HepG2 (cell line): ENCODE measurements around the gene NEURL2. TPM values are rescaled to one million over a fixed set of nuclear protein-coding genes. Genes with fewer than 3 reads are reported as not detected.

ENCODE experiments used
- ATAC-seq: fragments of 200-7000 bp; cut with Tn5 transposase; 3 replicates; pipeline ENCODE4 v1.9.1; 2020; ENCODE audit warnings: mild to moderate bottlenecking, moderate library complexity
- BruUV-seq: library from RNA; stranded (reverse); fragments of 400-500 nt; replicated peaks from 2 replicates; lab custom pipeline; 2021; lab: Mats Ljungman, UMichigan
- CTCF ChIA-PET: fragments of 300-600 bp; formaldehyde crosslinking; extraction: SDS; loops from one replicate; lab custom pipeline; 2021; ENCODE audit warnings: low total read pairs, inconsistent platforms, low intra/inter-chr PET ratio; lab: Yijun Ruan, JAX
- POLR2A ChIA-PET: fragments of 350-600 bp; sonication (Branson Sonifier 250); formaldehyde crosslinking; loops from one replicate; lab custom pipeline; 2020; ENCODE audit warnings: antibody characterized with exemption, inconsistent platforms; lab: Yijun Ruan, JAX
- DNase-seq: peaks from one replicate; pipeline ENCODE4 v3.0.0-alpha.2; 2015; ENCODE audit warnings: low spot score
- FAIRE-seq: peaks from 3 replicates; lab custom pipeline; 2011; peaks lifted over from hg19 to GRCh38; lab: Jason Lieb, UNC
- H2AFZ ChIP-seq: one replicate; pipeline ENCODE4 v1.6.1; 2011; ENCODE audit warnings: low read length, inconsistent platforms
- H3K27ac ChIP-seq: fragments of 300-600 bp; 3 replicates; pipeline ENCODE4 v1.8.0; 2011; ENCODE audit warnings: mixed run types, mild to moderate bottlenecking, mixed read lengths, low read length, inconsistent platforms; ENCODE audit not compliant: insufficient read depth; ENCODE audit errors: extremely low read length
- H3K27me3 ChIP-seq, 2 experiments: fragments of 200-600 bp in 1 of 2; 2 replicates in 1 of 2; 3 replicates in 1 of 2; pipeline versions ENCODE4 v1.6.0 to v1.8.0; 2011; ENCODE audit warnings: low read length in 2 of 2, mild to moderate bottlenecking in 2 of 2, moderate library complexity in 2 of 2, inconsistent platforms in 1 of 2; ENCODE audit not compliant: insufficient read depth in 2 of 2, control insufficient read depth in 1 of 2
- H3K36me3 ChIP-seq, 2 experiments: fragments of 200-600 bp in 1 of 2; replicated peaks in 1 of 2; 2 replicates in 1 of 2; 3 replicates in 1 of 2; pipeline versions ENCODE4 v1.5.1 to v1.8.0; 2011; ENCODE audit warnings: low read length in 2 of 2, inconsistent platforms in 1 of 2; ENCODE audit not compliant: insufficient read depth in 2 of 2, control insufficient read depth in 1 of 2
- H3K4me1 ChIP-seq: 2 replicates; pipeline ENCODE4 v1.5.1; 2012; ENCODE audit warnings: low read length, inconsistent platforms; ENCODE audit not compliant: insufficient read depth
- H3K4me2 ChIP-seq: 2 replicates; pipeline ENCODE4 v1.6.0; 2011; ENCODE audit warnings: low read depth, low read length, inconsistent platforms
- H3K4me3 ChIP-seq, 3 experiments: fragments of 200-600 bp in 1 of 3; sonication (generic), shearing (Covaris generic) in 1 of 3; replicated peaks in 1 of 3; 2 replicates each; pipeline ENCODE4 v1.5.1; 2011 to 2016; ENCODE audit warnings: low read length in 3 of 3, inconsistent platforms in 2 of 3, low read depth in 2 of 3, mild to moderate bottlenecking in 2 of 3, control low read depth in 1 of 3, mixed read lengths in 1 of 3; ENCODE audit not compliant: insufficient read depth in 1 of 3
- H3K79me2 ChIP-seq: one replicate; pipeline ENCODE4 v1.6.1; 2011; ENCODE audit warnings: low read length, inconsistent platforms; ENCODE audit not compliant: insufficient read depth
- H3K9ac ChIP-seq: 2 replicates; pipeline ENCODE4 v1.6.0; 2011; ENCODE audit warnings: mild to moderate bottlenecking, low read depth, low read length, inconsistent platforms; ENCODE audit not compliant: insufficient read depth
- H3K9me3 ChIP-seq: 2 replicates; pipeline ENCODE4 v1.5.1; 2012; ENCODE audit warnings: mild to moderate bottlenecking, low read length
- H4K20me1 ChIP-seq: 2 replicates; pipeline ENCODE4 v1.6.0; 2011; ENCODE audit warnings: inconsistent platforms, mild to moderate bottlenecking, low read length, moderate library complexity; ENCODE audit not compliant: insufficient read depth
- CBFB ChIP-seq: sonication (generic); formaldehyde crosslinking; IDR thresholded peaks from 2 replicates; pipeline ENCODE4 v1.4.0; 2020; ENCODE audit warnings: missing genetic modification reagents
- MTA1 ChIP-seq: sonication (generic); formaldehyde crosslinking; IDR thresholded peaks from 2 replicates; pipeline ENCODE4 v1.4.0; 2020; ENCODE audit warnings: missing genetic modification reagents, mild to moderate bottlenecking, borderline replicate concordance
- SP4 ChIP-seq: sonication (generic); formaldehyde crosslinking; IDR thresholded peaks from 2 replicates; pipeline ENCODE4 v1.8.1; 2023; ENCODE audit warnings: mild to moderate bottlenecking, missing genetic modification reagents
- WGBS: methylation state at CpG from one replicate; pipeline ENCODE4 v1.1.6; 2017; ENCODE audit warnings: low lambda C conversion rate; 5-methylcytosine and 5-hydroxymethylcytosine counted together
- in situ Hi-C: cut with HindIII; loops from 2 replicates; pipeline ENCODE4 v1.10.0; 2017; ENCODE audit warnings: low pct_unique_long_range_greater_than_20kb; ENCODE audit not compliant: extremely low pct_ligation_motif_present
- intact Hi-C: fragments of 100-400 bp; cut with micrococcal nuclease; formaldehyde crosslinking; loops from one replicate; pipeline ENCODE4 v1.10.0; 2022; ENCODE audit not compliant: unreplicated experiment
- polyA plus RNA-seq, 8 experiments: library from polyadenylated mRNA; depleted of rRNA in 3 of 8; stranded (reverse) in 7 of 8; unstranded in 1 of 8; fragments of >200 nt; fragmentation: Illumina TruSeq in 4 of 8; extraction: Trizol in 4 of 8; gene quantifications; 2 replicates each; pipeline versions ENCODE4 v1.2.1 to v1.2.3, GENCODE V29; 2011 to 2016; ENCODE audit warnings: low read depth in 4 of 8, missing spikeins in 1 of 8, mixed read lengths in 1 of 8; ENCODE audit not compliant: insufficient read depth in 1 of 8
- total RNA-seq, 5 experiments: library from RNA; depleted of rRNA; stranded (reverse); fragments of >200 nt; fragmentation: Illumina TruSeq; extraction: Trizol; gene quantifications; 2 replicates each; pipeline ENCODE4 v1.2.3, GENCODE V29; 2016; ENCODE audit warnings: low read depth in 1 of 5
- TF ChIP-seq, protein P1 (sequence below): sonication (generic); formaldehyde crosslinking; IDR thresholded peaks from 2 replicates; pipeline ENCODE4 v1.5.1; 2020; ENCODE audit warnings: mild to moderate bottlenecking, moderate library complexity, missing genetic modification reagents
- TF ChIP-seq, protein P2 (sequence below): IDR thresholded peaks from 2 replicates; pipeline ENCODE4 v1.6.1; 2018; ENCODE audit warnings: missing genetic modification reagents
- TF ChIP-seq, protein P3 (sequence below): sonication (generic); formaldehyde crosslinking; IDR thresholded peaks from 2 replicates; pipeline ENCODE4 v1.5.1; 2020; ENCODE audit warnings: mild to moderate bottlenecking, missing genetic modification reagents
- TF ChIP-seq, protein P4 (sequence below): sonication (generic); formaldehyde crosslinking; IDR thresholded peaks from 2 replicates; pipeline ENCODE4; 2020; ENCODE audit warnings: missing genetic modification reagents, mild to moderate bottlenecking, borderline replicate concordance

NEURL2 gene
- total and polyA plus RNA-seq, 2 of the 13 experiments (the other 11 are each of a cell fraction or from before 2014, with no cell fraction given): 7.2 to 9.7 TPM

DNA sequence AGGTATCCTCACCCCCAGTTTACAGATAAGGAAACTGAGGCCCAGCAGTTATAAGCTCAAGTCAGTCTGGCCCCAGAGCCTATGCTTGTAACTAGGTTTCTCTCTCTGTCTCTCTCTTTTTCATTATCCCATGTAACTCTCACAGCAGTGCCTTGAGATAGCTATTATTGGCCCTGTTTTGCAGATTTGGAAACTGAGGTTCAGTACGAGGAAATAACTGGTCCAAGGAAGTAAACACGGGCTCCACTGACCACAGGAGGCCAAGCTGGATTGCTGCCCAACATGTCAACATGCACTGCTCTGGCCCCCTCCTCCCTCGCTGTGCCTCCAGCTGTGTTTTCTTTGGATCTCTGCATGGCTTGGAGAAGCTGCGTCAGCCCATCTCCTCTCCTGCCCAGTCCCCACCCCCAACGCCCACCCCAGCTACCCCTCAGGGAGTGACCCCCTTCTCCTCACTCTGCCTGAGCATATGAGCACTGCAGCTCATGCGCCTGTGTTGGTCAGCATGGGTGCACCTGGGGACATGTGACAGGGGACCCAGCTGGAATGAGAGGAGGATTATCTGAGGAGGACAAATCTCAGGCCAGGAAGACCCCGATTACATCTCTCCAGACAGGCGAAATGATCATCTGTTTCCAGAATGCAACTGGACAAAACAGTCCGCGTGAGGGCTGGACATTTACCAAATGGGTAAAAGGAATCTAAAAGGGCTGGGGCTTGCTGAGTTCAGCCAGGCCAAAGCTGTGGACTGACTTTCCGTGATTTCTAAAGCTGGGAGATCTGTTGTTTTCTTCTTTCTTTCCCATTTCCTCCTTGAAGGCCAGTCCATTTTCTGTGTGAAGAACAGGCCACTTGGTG is 28.8 kb upstream of the NEURL2 start (continued):
- TF ChIP-seq, protein P1, sequence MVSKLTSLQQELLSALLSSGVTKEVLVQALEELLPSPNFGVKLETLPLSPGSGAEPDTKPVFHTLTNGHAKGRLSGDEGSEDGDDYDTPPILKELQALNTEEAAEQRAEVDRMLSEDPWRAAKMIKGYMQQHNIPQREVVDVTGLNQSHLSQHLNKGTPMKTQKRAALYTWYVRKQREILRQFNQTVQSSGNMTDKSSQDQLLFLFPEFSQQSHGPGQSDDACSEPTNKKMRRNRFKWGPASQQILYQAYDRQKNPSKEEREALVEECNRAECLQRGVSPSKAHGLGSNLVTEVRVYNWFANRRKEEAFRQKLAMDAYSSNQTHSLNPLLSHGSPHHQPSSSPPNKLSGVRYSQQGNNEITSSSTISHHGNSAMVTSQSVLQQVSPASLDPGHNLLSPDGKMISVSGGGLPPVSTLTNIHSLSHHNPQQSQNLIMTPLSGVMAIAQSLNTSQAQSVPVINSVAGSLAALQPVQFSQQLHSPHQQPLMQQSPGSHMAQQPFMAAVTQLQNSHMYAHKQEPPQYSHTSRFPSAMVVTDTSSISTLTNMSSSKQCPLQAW (CRISPR knock-in tag): peak; percentile 36; the same call in 1 of the 2 replicates
- TF ChIP-seq SP4 (CRISPR knock-in tag): 0 out of 2 replicates have a peak, but pooled peaks have one; percentile 16
- no peak for TF ChIP-seq MTA1 (CRISPR knock-in tag)

- Histone ChIP-seq H3K79me2 (no peaks in the 10 kb centered on the region), H3K4me1 (peaks cover 74% of the 10 kb centered on the region), H2AFZ (no peak overlapping the region), H3K9ac (peak overlapping the region; percentile 11; the same call in 1 of the 2 replicates), H3K36me3 (no peaks in the 10 kb centered on the region), H3K4me2 (peak overlapping the region; percentile 48), H3K27me3 (peaks cover 0 to 8% of the 10 kb centered on the region in 2 experiments; a peak in 2 of 5 replicates), H3K27ac (no peak overlapping the region), H4K20me1 (no peaks in the 10 kb centered on the region), H3K9me3 (no peaks in the 10 kb centered on the region), H3K4me3 (peak overlapping the region in 1 of 3 experiments; percentile 44; a peak in 2 of 6 replicates)
- intact Hi-C loops: no loop called here
- CTCF ChIA-PET: no interaction called here
- 42% methylated on average over 12 of the region's 12 CpGs for WGBS
- ATAC-seq: no peak
- BruUV-seq: no TSS peak
- in situ Hi-C loops: no loop called here
- POLR2A ChIA-PET: interaction anchor here (1.2 to 5.0 kb wide), 15 partner anchors 8 to 85 kb away, joined by 3 to 78 read pairs (median 9); partner anchors contain the start of genes ACOT8, CTSA, NEURL2 and PCIF1
- FAIRE-seq: no peak
- DNase-seq: no peak
- TF ChIP-seq, protein P2, sequence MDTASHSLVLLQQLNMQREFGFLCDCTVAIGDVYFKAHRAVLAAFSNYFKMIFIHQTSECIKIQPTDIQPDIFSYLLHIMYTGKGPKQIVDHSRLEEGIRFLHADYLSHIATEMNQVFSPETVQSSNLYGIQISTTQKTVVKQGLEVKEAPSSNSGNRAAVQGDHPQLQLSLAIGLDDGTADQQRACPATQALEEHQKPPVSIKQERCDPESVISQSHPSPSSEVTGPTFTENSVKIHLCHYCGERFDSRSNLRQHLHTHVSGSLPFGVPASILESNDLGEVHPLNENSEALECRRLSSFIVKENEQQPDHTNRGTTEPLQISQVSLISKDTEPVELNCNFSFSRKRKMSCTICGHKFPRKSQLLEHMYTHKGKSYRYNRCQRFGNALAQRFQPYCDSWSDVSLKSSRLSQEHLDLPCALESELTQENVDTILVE (CRISPR knock-in tag): 0 out of 2 replicates have a peak, but pooled peaks have one; percentile 24
- TF ChIP-seq, protein P3, sequence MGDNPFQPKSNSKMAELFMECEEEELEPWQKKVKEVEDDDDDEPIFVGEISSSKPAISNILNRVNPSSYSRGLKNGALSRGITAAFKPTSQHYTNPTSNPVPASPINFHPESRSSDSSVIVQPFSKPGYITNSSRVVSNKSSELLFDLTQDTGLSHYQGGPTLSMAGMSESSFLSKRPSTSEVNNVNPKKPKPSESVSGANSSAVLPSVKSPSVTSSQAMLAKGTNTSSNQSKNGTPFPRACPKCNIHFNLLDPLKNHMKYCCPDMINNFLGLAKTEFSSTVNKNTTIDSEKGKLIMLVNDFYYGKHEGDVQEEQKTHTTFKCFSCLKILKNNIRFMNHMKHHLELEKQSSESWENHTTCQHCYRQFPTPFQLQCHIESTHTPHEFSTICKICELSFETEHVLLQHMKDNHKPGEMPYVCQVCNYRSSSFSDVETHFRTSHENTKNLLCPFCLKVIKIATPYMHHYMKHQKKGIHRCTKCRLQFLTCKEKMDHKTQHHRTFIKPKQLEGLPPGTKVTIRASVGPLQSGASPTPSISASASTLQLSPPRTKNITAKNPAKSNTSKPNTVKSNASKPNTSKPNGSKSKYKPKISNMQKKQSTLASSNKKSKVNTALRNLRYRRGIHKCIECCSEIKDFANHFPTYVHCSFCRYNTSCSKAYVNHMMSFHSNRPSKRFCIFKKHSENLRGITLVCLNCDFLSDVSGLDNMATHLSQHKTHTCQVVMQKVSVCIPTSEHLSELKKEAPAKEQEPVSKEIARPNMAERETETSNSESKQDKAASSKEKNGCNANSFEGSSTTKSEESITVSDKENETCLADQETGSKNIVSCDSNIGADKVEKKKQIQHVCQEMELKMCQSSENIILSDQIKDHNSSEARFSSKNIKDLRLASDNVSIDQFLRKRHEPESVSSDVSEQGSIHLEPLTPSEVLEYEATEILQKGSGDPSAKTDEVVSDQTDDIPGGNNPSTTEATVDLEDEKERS (CRISPR knock-in tag): peak; percentile 53; the same call in 1 of the 2 replicates
- no peak for TF ChIP-seq CBFB (CRISPR knock-in tag)
- TF ChIP-seq, protein P4, sequence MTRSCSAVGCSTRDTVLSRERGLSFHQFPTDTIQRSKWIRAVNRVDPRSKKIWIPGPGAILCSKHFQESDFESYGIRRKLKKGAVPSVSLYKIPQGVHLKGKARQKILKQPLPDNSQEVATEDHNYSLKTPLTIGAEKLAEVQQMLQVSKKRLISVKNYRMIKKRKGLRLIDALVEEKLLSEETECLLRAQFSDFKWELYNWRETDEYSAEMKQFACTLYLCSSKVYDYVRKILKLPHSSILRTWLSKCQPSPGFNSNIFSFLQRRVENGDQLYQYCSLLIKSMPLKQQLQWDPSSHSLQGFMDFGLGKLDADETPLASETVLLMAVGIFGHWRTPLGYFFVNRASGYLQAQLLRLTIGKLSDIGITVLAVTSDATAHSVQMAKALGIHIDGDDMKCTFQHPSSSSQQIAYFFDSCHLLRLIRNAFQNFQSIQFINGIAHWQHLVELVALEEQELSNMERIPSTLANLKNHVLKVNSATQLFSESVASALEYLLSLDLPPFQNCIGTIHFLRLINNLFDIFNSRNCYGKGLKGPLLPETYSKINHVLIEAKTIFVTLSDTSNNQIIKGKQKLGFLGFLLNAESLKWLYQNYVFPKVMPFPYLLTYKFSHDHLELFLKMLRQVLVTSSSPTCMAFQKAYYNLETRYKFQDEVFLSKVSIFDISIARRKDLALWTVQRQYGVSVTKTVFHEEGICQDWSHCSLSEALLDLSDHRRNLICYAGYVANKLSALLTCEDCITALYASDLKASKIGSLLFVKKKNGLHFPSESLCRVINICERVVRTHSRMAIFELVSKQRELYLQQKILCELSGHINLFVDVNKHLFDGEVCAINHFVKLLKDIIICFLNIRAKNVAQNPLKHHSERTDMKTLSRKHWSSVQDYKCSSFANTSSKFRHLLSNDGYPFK (CRISPR knock-in tag): 0 out of 2 replicates have a peak, but pooled peaks have one; percentile 35
Observed at GRCh38 chr20:45918779-45919537, 27.9 kb upstream of the NEURL2 start.
